Mesodermal cell (in vitro differentiated cells): ENCODE measurements around the gene MRS2.
"Not testable (repeated sequence)": the region's sequence is repeated elsewhere in the genome, so short reads cannot be mapped to it uniquely, and the experiment has no call there.

ENCODE experiments used
- H3K27ac ChIP-seq: 2 replicates; pipeline ENCODE4 v1.7.0; 2013; ENCODE audit warnings: mild to moderate bottlenecking, low read depth, low read length, moderate library complexity; ENCODE audit not compliant: severe bottlenecking
- H3K36me3 ChIP-seq: 2 replicates; pipeline ENCODE4 v1.7.1; 2013; ENCODE audit warnings: mild to moderate bottlenecking, low read length, moderate library complexity; ENCODE audit not compliant: control insufficient read depth, insufficient read depth
- H3K4me1 ChIP-seq: one replicate; pipeline ENCODE4 v1.7.1; 2013; ENCODE audit warnings: mild to moderate bottlenecking, low read length; ENCODE audit not compliant: insufficient read depth, control insufficient read depth, poor library complexity, severe bottlenecking
- H3K4me3 ChIP-seq: 2 replicates; pipeline ENCODE4 v1.7.0; 2013; ENCODE audit warnings: low read length, control low read depth, mild to moderate bottlenecking; ENCODE audit not compliant: insufficient read depth, poor library complexity, severe bottlenecking; ENCODE audit errors: extremely low read depth
- H3K9me3 ChIP-seq: 2 replicates; pipeline ENCODE4 v1.7.1; 2013; ENCODE audit warnings: mild to moderate bottlenecking, low read length, moderate library complexity; ENCODE audit not compliant: control insufficient read depth
- WGBS, 2 experiments: methylation state at CpG; one replicate each; pipeline ENCODE4 v1.1.5; 2013; ENCODE audit warnings: missing lambda C conversion rate in 2 of 2; ENCODE audit not compliant: insufficient coverage in 2 of 2; 5-methylcytosine and 5-hydroxymethylcytosine counted together

MRS2 gene

GRCh38 chr6:24374612-24375011, 28.1 kb upstream of the MRS2 start:
- WGBS, 2 experiments, result 83 to 94% methylated on average over 5 to 6 of the region's 6 CpGs
- no peak overlapping the region for H3K27ac ChIP-seq
- H3K4me3 ChIP-seq, result no peak overlapping the region
- H3K9me3 ChIP-seq, result no peaks in the 10 kb centered on the region
- H3K4me1 ChIP-seq, result no peaks in the 10 kb centered on the region
- no peaks in the 10 kb centered on the region for H3K36me3 ChIP-seq

- WGBS, 2 experiments, result 68 to 72% methylated on average over 3 to 4 of the region's 4 CpGs
- Histone ChIP-seq H3K4me1 (no peaks in the 10 kb centered on the region), H3K9me3 (no peaks in the 10 kb centered on the region), H3K36me3 (no peaks in the 10 kb centered on the region), H3K4me3 (no peak overlapping the region), H3K27ac (no peak overlapping the region)
Observed at GRCh38 chr6:24376871-24377270, 25.9 kb upstream of the MRS2 start.

DNA sequence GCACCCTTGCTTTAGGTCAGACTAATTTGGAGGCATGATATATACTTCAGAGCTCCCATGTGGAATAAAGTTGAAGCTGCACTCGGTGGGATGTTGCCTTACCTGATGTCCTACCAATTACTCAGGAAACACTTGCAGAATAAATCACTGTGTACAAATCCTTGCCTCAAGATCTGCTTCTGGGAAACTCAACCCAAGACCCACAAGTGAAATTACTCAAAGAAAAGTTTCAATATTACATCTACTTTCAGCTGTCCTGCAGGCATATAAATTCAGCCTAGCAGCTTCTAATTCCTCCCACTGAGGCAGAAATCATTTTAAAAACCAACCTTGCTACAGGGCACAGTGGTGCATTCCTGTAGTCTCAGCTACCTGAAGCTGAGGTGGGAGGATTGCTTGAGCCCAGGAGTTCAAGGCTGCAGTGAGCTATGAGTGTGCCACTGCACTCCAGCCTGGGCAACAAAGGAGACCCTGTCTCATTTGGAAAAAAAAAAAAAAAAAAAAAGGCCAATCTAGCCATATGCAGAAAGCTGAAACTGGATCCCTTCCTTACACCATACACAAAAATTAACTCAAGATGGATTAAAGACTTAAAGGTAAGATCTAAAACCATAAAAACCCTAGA, 24.2 kb upstream of the MRS2 start:
- no CpG with 5 or more reads among the region's 1 CpG for WGBS, 2 experiments
- Histone ChIP-seq H3K36me3 (no peaks in the 10 kb centered on the region), H3K4me1 (no peaks in the 10 kb centered on the region), H3K27ac (no peak overlapping the region), H3K4me3 (no peak overlapping the region), H3K9me3 (no peaks in the 10 kb centered on the region)

DNA sequence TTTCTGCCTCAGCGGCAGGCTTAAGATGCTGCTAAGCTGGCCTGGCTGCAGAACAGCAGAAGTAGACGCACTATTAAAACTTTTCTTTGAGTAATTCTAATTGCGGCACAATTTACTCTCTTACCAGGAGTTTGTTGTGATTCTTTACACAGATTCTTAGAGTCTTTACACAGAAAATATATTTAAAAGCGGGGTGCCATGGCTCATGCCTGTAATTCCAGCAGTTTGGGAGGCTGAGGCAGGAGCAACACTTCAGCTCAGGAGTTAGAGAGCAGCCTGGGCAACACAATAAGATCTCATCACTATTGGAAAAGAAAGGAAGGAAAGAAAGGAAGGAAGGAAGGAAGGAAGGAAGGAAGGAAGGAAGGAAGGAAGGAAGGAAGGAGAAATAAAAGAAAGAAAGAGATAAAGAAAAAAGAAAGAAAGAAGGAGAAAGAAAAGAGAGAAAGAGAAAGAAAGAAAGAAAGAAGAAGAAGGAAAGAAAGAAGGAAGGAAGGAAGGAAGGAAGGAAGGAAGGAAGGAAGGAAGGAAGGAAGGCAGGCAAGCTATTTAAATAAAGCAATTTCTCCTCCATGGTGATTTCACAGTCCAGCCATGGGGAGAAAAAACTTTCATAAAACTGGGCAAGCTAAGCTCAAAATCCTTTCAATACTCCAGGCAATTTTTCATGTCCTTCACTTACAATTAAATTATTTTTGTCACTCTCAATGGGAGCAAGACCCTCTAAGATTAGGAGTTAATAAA, 21.1 kb upstream of the MRS2 start:
- no peak overlapping the region for H3K27ac ChIP-seq
- H3K9me3 ChIP-seq, result no peaks in the 10 kb centered on the region
- no peak overlapping the region for H3K4me3 ChIP-seq
- 93% methylated on average over 2 to 3 of the region's 4 CpGs for WGBS, 2 experiments
- H3K36me3 ChIP-seq, result no peaks in the 10 kb centered on the region
- H3K4me1 ChIP-seq, result no peaks in the 10 kb centered on the region

DNA sequence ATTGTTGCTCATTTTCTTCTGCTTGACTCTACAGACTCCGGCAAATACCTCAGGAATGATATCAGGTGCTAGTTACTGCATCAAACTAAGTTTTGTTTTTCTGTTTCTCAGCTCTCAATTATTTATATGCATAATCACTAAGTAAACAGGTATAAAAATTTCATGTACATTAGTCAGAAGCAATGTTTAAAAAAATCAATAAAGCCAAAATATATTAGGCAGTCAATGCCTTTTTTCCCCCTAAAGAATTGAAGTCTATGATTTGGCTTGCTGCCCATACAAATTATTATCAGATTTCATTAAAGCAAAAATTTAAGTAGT, 20.6 kb upstream of the MRS2 start:
- Histone ChIP-seq H3K4me3 (no peak overlapping the region), H3K36me3 (no peaks in the 10 kb centered on the region), H3K9me3 (no peaks in the 10 kb centered on the region), H3K27ac (no peak overlapping the region), H3K4me1 (no peaks in the 10 kb centered on the region)
- no CpG with 5 or more reads among the region's 1 CpG for WGBS, 2 experiments

- H3K4me3 ChIP-seq, H3K4me1 ChIP-seq, H3K36me3 ChIP-seq, H3K9me3 ChIP-seq, H3K27ac ChIP-seq: not testable (repeated sequence)
- 100% methylated on average over 4 of the region's 9 CpGs; no CpG with 5 or more reads in 1 of the 2 experiments for WGBS, 2 experiments
Observed at GRCh38 chr6:24382891-24383494, 19.7 kb upstream of the MRS2 start.

- H3K9me3 ChIP-seq, H3K27ac ChIP-seq, H3K36me3 ChIP-seq, H3K4me1 ChIP-seq, H3K4me3 ChIP-seq: not testable (repeated sequence)
- WGBS, 2 experiments, result 92% methylated on average over 2 of the region's 5 CpGs; no CpG with 5 or more reads in 1 of the 2 experiments
Observed at GRCh38 chr6:24384369-24385130, 18.2 kb upstream of the MRS2 start.

DNA sequence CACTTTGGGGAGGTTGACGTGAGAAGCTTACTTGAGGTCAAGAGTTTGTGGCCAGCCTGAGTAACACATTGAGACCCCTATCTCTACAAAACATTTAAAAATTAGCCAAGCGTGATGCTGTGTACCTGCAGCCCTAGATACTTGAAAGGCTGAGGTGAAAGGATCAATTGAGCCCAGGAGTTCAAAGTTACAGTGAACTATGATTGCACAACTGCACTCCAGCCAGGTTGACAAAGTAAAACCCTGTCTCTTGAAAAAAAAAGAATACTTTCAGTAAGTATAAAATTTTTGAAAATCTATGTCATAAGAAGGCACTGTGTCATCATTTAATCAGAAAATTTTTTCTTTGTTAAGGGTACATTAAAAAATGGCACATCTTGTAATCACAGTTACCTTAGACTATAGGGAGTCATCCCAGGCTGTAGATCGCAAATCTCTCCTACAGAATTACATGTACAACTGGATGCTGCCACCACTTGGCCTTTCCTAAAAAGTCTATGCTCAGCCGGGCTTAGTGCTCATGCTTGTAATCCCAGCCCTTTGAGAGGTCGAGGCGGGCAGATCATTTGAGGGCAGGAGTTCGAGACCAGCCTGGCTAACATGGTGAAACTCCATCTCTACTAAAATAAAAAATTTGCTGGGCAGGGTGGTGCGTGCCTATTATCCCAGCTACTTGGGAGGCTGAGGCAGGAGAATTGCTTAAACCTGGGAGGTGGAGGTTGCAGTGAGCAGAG, 17.0 kb upstream of the MRS2 start:
- WGBS, 2 experiments, result 82 to 91% methylated on average over 5 of the region's 8 CpGs
- Histone ChIP-seq H3K27ac (no peak overlapping the region), H3K36me3 (no peaks in the 10 kb centered on the region), H3K9me3 (no peaks in the 10 kb centered on the region), H3K4me1 (no peaks in the 10 kb centered on the region), H3K4me3 (no peak overlapping the region)

DNA sequence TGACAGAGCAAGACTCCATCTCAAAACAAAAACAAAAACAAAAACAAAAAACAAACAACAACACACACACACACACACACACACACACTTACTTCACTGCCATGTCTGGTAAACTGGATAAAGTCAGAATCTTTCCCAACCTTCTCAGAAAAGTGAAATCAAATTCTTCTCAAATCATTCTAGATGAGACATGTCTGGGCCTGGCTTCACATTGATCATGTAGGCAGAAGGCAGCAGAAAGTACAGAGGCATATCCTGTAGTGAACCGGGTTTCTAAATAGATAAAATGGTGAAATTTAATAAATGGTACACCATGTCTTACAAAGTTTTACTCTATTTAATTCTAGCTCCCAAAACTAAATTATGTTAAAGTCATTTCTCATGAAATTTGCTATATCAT, 14.9 kb upstream of the MRS2 start:
- H3K4me1 ChIP-seq, result no peaks in the 10 kb centered on the region
- no peaks in the 10 kb centered on the region for H3K36me3 ChIP-seq
- no CpG with 5 or more reads among the region's 1 CpG for WGBS, 2 experiments
- no peak overlapping the region for H3K27ac ChIP-seq
- no peak overlapping the region for H3K4me3 ChIP-seq
- H3K9me3 ChIP-seq, result no peaks in the 10 kb centered on the region

DNA sequence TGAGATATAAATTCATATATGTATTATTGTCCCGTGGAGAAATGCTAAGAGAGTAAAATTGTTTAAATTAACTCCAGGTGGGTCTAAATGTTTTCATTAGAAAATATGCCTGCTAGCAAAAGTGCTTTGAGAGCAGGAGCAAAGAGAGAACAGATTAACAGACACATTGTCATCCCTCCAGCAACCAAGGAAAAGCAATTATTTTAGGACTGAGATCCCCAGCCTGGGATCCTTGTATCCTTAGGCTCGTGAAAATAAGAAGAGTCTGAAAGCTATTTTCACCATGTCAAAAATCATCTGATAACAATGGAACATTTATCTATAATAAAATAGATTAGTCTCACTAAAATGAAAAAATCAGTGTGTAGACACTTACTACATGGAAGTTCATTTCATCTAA, 11.5 kb upstream of the MRS2 start:
- Histone ChIP-seq H3K4me3 (no peak overlapping the region), H3K9me3 (no peaks in the 10 kb centered on the region), H3K36me3 (no peaks in the 10 kb centered on the region), H3K27ac (no peak overlapping the region), H3K4me1 (no peaks in the 10 kb centered on the region)
- 100% methylated on average over 1 of the region's 2 CpGs for WGBS, 2 experiments
